WTC11 (cell line): Measurements from ENCODE around the gene MKNK2. TPM values are rescaled to one million over a fixed set of nuclear protein-coding genes. Genes with fewer than 3 reads are reported as not detected.

ENCODE experiments used
- ATAC-seq: fragments of 200-7000 bp; cut with Tn5 transposase; 2 replicates; pipeline ENCODE4 v1.10.0; 2021; ENCODE audit warnings: mild to moderate bottlenecking, moderate library complexity
- CTCF ChIA-PET: fragments of 300-600 bp; sonication (Branson Sonifier 250); formaldehyde crosslinking; loops from one replicate; lab custom pipeline; 2021; ENCODE audit warnings: antibody characterized with exemption; lab: Charles Lee
- POLR2A ChIA-PET: fragments of 350-600 bp; sonication (Branson Sonifier 250); formaldehyde crosslinking; loops from one replicate; lab custom pipeline; 2021; ENCODE audit warnings: antibody characterized with exemption; lab: Charles Lee
- DNase-seq: peaks from one replicate; pipeline ENCODE4 v3.0.0; 2021; ENCODE audit warnings: low spot score
- H3K27ac Mint-ChIP-seq: 2 replicates; pipeline ENCODE4 v1.8.0; 2021; ENCODE audit warnings: mixed read lengths
- H3K27me3 Mint-ChIP-seq: 2 replicates; pipeline ENCODE4 v1.8.0; 2021; ENCODE audit warnings: low read depth, mild to moderate bottlenecking, moderate library complexity, mixed read lengths
- H3K36me3 Mint-ChIP-seq: 2 replicates; pipeline ENCODE4 v1.8.0; 2021; ENCODE audit warnings: mixed read lengths
- H3K4me1 Mint-ChIP-seq: 2 replicates; pipeline ENCODE4 v1.8.0; 2022; ENCODE audit warnings: mixed read lengths
- H3K4me3 Mint-ChIP-seq: 2 replicates; pipeline ENCODE4 v1.8.0; 2021; ENCODE audit warnings: mild to moderate bottlenecking, moderate library complexity, mixed read lengths
- H3K9me3 Mint-ChIP-seq: 2 replicates; pipeline ENCODE4 v1.8.0; 2021; ENCODE audit warnings: mixed read lengths
- CREM ChIP-seq: sonication (generic); formaldehyde crosslinking; IDR thresholded peaks from 2 replicates; pipeline ENCODE4 v1.8.1; 2022; ENCODE audit warnings: mild to moderate bottlenecking, missing genetic modification reagents, moderate library complexity
- FOXK1 ChIP-seq: sonication (generic); formaldehyde crosslinking; IDR thresholded peaks from 2 replicates; pipeline ENCODE4 v1.8.0; 2022; ENCODE audit warnings: mild to moderate bottlenecking, moderate library complexity, missing genetic modification reagents
- GABPB1 ChIP-seq: sonication (generic); formaldehyde crosslinking; IDR thresholded peaks from 2 replicates; pipeline ENCODE4 v1.8.1; 2023; ENCODE audit warnings: mild to moderate bottlenecking, missing genetic modification reagents
- NFYB ChIP-seq: sonication (generic); formaldehyde crosslinking; conservative IDR thresholded peaks from 2 replicates; pipeline ENCODE4 v1.8.0; 2022; ENCODE audit warnings: low read depth, missing genetic modification reagents
- NR2C2 ChIP-seq: sonication (generic); formaldehyde crosslinking; IDR thresholded peaks from 2 replicates; pipeline ENCODE4 v1.8.0; 2022; ENCODE audit warnings: mild to moderate bottlenecking, missing genetic modification reagents
- RELA ChIP-seq: sonication (generic); formaldehyde crosslinking; IDR thresholded peaks from 2 replicates; pipeline ENCODE4 v1.8.1; 2022; ENCODE audit warnings: missing genetic modification reagents, mild to moderate bottlenecking, borderline replicate concordance
- SP1 ChIP-seq: sonication (generic); formaldehyde crosslinking; conservative IDR thresholded peaks from 2 replicates; pipeline ENCODE4 v1.8.1; 2022; ENCODE audit warnings: missing genetic modification reagents
- USF2 ChIP-seq: sonication (generic); formaldehyde crosslinking; IDR thresholded peaks from 2 replicates; pipeline ENCODE4 v1.8.1; 2023; ENCODE audit warnings: mild to moderate bottlenecking, missing genetic modification reagents, moderate library complexity
- ZBTB43 ChIP-seq: sonication (generic); formaldehyde crosslinking; IDR thresholded peaks from 2 replicates; pipeline ENCODE4 v1.8.1; 2023; ENCODE audit warnings: mild to moderate bottlenecking, missing genetic modification reagents
- ZNF138 ChIP-seq: sonication (generic); formaldehyde crosslinking; conservative IDR thresholded peaks from 2 replicates; pipeline ENCODE4 v1.8.1; 2022; ENCODE audit warnings: mild to moderate bottlenecking, moderate library complexity, missing genetic modification reagents
- ZNF317 ChIP-seq: sonication (generic); formaldehyde crosslinking; IDR thresholded peaks from 2 replicates; pipeline ENCODE4 v1.8.1; 2023; ENCODE audit warnings: low read depth, mild to moderate bottlenecking, moderate library complexity, missing genetic modification reagents, borderline replicate concordance
- ZNF396 ChIP-seq: fragments of 250-450 bp; sonication (Bioruptor Pico); IDR thresholded peaks from 2 replicates; pipeline ENCODE4 v1.8.0; 2021; ENCODE audit warnings: mild to moderate bottlenecking, moderate library complexity, borderline replicate concordance
- total RNA-seq: library from RNA; stranded (reverse); gene quantifications from 3 replicates; pipeline ENCODE4 v1.2.3, GENCODE V29; 2021
- TF ChIP-seq, protein P1 (sequence below): sonication (generic); formaldehyde crosslinking; IDR thresholded peaks from 2 replicates; pipeline ENCODE4 v1.8.1; 2022; ENCODE audit warnings: low read depth, mild to moderate bottlenecking, moderate library complexity, missing genetic modification reagents, borderline replicate concordance
- TF ChIP-seq, protein P2 (sequence below): fragments of 250-450 bp; sonication (Bioruptor Pico); IDR thresholded peaks from 2 replicates; pipeline ENCODE4 v1.9.0; 2021; ENCODE audit warnings: moderate library complexity, mild to moderate bottlenecking, inconsistent platforms, borderline replicate concordance
- TF ChIP-seq, protein P3 (sequence below): sonication (generic); formaldehyde crosslinking; IDR thresholded peaks from 2 replicates; pipeline ENCODE4 v1.8.1; 2022; ENCODE audit warnings: missing genetic modification reagents, borderline replicate concordance
- TF ChIP-seq, protein P4 (sequence below): sonication (generic); formaldehyde crosslinking; IDR thresholded peaks from 2 replicates; pipeline ENCODE4 v1.8.0; 2022; ENCODE audit warnings: mild to moderate bottlenecking, missing genetic modification reagents
- TF ChIP-seq, protein P5 (sequence below): fragments of 250-450 bp; sonication (Bioruptor Pico); IDR thresholded peaks from 2 replicates; pipeline ENCODE4 v1.8.0; 2021; ENCODE audit warnings: mild to moderate bottlenecking
- TF ChIP-seq, protein P6 (sequence below): sonication (generic); formaldehyde crosslinking; IDR thresholded peaks from 2 replicates; pipeline ENCODE4 v1.8.1; 2022; ENCODE audit warnings: mild to moderate bottlenecking, missing genetic modification reagents, moderate library complexity, borderline replicate concordance

MKNK2 gene
- total RNA-seq, 1 experiment from 2014 or later: 165 TPM

- ATAC-seq (no peak), DNase-seq (no peak)
- H3K4me3 Mint-ChIP-seq: peak overlapping the region; percentile 87
- H3K27ac Mint-ChIP-seq: peak overlapping the region; percentile 97
- ChIA-PET POLR2A (interaction anchor here (0.6 to 0.9 kb wide), 4 partner anchors 10 to 307 kb away, joined by 3 to 4 read pairs (median 3); no protein-coding TSS in a partner anchor), CTCF (interaction anchor here (0.9 to 1.0 kb wide), 4 partner anchors 8 to 132 kb away, joined by 4 to 5 read pairs (median 4); no protein-coding TSS in a partner anchor)
- no peaks in the 10 kb centered on the region for H3K36me3 Mint-ChIP-seq
- peaks cover 28% of the 10 kb centered on the region for H3K4me1 Mint-ChIP-seq
- no peaks in the 10 kb centered on the region for H3K27me3 Mint-ChIP-seq
- H3K9me3 Mint-ChIP-seq: no peaks in the 10 kb centered on the region
- TF ChIP-seq CREM (CRISPR knock-in tag) (0 out of 2 replicates have a peak, but pooled peaks have one; percentile 35), ZNF317 (CRISPR knock-in tag) (no peak), RELA (0 out of 2 replicates have a peak, but pooled peaks have one; percentile 33), ZNF138 (no peak), ZNF396 (CRISPR knock-in tag) (no peak)
- TF ChIP-seq, all 79 proteins: peak for 2
Observed at GRCh38 chr19:2062389-2062729, 11.3 kb upstream of the MKNK2 start.

GRCh38 chr19:2061495-2062388 is 10.7 kb upstream of the MKNK2 start:
- TF ChIP-seq NFYB (CRISPR knock-in tag) (peak; percentile 59), GABPB1 (CRISPR knock-in tag) (peak; percentile 65), FOXK1 (CRISPR knock-in tag) (peak; percentile 74; the same call in 1 of the 2 replicates), NR2C2 (CRISPR knock-in tag) (no peak), SP1 (CRISPR knock-in tag) (peak; percentile 80)
- TF ChIP-seq, protein P1, sequence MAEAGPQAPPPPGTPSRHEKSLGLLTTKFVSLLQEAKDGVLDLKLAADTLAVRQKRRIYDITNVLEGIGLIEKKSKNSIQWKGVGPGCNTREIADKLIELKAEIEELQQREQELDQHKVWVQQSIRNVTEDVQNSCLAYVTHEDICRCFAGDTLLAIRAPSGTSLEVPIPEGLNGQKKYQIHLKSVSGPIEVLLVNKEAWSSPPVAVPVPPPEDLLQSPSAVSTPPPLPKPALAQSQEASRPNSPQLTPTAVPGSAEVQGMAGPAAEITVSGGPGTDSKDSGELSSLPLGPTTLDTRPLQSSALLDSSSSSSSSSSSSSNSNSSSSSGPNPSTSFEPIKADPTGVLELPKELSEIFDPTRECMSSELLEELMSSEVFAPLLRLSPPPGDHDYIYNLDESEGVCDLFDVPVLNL (CRISPR knock-in tag): 0 out of 2 replicates have a peak, but pooled peaks have one; percentile 36
- TF ChIP-seq, protein P2, sequence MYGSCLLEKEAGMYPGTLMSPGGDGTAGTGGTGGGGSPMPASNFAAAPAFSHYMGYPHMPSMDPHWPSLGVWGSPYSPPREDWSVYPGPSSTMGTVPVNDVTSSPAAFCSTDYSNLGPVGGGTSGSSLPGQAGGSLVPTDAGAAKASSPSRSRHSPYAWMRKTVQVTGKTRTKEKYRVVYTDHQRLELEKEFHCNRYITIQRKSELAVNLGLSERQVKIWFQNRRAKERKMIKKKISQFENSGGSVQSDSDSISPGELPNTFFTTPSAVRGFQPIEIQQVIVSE (CRISPR knock-in tag): no peak
- peak; percentile 89 for ATAC-seq
- H3K27ac Mint-ChIP-seq: peak overlapping the region; percentile 97
- no peaks in the 10 kb centered on the region for H3K9me3 Mint-ChIP-seq
- H3K4me1 Mint-ChIP-seq: peaks cover 28% of the 10 kb centered on the region
- peak; percentile 99 for DNase-seq
- no peaks in the 10 kb centered on the region for H3K36me3 Mint-ChIP-seq
- ChIA-PET CTCF (interaction anchor here (0.7 to 1.1 kb wide), 6 partner anchors 9 to 132 kb away, joined by 3 to 5 read pairs (median 4); no protein-coding TSS in a partner anchor), POLR2A (interaction anchor here (0.6 to 0.9 kb wide), 3 partner anchors 20 to 307 kb away, joined by 3 to 4 read pairs (median 3); no protein-coding TSS in a partner anchor)
- H3K4me3 Mint-ChIP-seq: peak overlapping the region; percentile 87
- no peaks in the 10 kb centered on the region for H3K27me3 Mint-ChIP-seq

GRCh38 chr19:2060884-2061494 is 9.9 kb upstream of the MKNK2 start:
- DNase-seq (peak; percentile 68), ATAC-seq (peak; percentile 33)
- H3K9me3 Mint-ChIP-seq: no peaks in the 10 kb centered on the region
- no peaks in the 10 kb centered on the region for H3K27me3 Mint-ChIP-seq
- H3K27ac Mint-ChIP-seq: peak overlapping the region; percentile 96
- no peaks in the 10 kb centered on the region for H3K36me3 Mint-ChIP-seq
- H3K4me1 Mint-ChIP-seq: peaks cover 30% of the 10 kb centered on the region
- H3K4me3 Mint-ChIP-seq: peak overlapping the region; percentile 81
- ChIA-PET POLR2A (interaction anchor here (1.6 kb wide), 1 partner anchor 10 kb away, joined by 5 read pairs; the partner anchor contains the start of gene MKNK2), CTCF (interaction anchor here (0.7 to 1.1 kb wide), 5 partner anchors 9 to 131 kb away, joined by 3 to 5 read pairs (median 5); no protein-coding TSS in a partner anchor)
- TF ChIP-seq ZBTB43 (CRISPR knock-in tag) (0 out of 2 replicates have a peak, but pooled peaks have one; percentile 42), USF2 (CRISPR knock-in tag) (no peak), SP1 (CRISPR knock-in tag) (no peak), RELA (peak; percentile 46; the same call in 1 of the 2 replicates)
- TF ChIP-seq, protein P3, sequence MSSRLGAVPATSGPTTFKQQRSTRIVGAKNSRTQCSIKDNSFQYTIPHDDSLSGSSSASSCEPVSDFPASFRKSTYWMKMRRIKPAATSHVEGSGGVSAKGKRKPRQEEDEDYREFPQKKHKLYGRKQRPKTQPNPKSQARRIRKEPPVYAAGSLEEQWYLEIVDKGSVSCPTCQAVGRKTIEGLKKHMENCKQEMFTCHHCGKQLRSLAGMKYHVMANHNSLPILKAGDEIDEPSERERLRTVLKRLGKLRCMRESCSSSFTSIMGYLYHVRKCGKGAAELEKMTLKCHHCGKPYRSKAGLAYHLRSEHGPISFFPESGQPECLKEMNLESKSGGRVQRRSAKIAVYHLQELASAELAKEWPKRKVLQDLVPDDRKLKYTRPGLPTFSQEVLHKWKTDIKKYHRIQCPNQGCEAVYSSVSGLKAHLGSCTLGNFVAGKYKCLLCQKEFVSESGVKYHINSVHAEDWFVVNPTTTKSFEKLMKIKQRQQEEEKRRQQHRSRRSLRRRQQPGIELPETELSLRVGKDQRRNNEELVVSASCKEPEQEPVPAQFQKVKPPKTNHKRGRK (CRISPR knock-in tag): no peak
- TF ChIP-seq, protein P4, sequence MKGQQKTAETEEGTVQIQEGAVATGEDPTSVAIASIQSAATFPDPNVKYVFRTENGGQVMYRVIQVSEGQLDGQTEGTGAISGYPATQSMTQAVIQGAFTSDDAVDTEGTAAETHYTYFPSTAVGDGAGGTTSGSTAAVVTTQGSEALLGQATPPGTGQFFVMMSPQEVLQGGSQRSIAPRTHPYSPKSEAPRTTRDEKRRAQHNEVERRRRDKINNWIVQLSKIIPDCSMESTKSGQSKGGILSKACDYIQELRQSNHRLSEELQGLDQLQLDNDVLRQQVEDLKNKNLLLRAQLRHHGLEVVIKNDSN: peak; percentile 18; the same call in 1 of the 2 replicates
- TF ChIP-seq, protein P5, sequence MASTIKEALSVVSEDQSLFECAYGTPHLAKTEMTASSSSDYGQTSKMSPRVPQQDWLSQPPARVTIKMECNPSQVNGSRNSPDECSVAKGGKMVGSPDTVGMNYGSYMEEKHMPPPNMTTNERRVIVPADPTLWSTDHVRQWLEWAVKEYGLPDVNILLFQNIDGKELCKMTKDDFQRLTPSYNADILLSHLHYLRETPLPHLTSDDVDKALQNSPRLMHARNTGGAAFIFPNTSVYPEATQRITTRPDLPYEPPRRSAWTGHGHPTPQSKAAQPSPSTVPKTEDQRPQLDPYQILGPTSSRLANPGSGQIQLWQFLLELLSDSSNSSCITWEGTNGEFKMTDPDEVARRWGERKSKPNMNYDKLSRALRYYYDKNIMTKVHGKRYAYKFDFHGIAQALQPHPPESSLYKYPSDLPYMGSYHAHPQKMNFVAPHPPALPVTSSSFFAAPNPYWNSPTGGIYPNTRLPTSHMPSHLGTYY (CRISPR knock-in tag): no peak
- TF ChIP-seq, protein P6, sequence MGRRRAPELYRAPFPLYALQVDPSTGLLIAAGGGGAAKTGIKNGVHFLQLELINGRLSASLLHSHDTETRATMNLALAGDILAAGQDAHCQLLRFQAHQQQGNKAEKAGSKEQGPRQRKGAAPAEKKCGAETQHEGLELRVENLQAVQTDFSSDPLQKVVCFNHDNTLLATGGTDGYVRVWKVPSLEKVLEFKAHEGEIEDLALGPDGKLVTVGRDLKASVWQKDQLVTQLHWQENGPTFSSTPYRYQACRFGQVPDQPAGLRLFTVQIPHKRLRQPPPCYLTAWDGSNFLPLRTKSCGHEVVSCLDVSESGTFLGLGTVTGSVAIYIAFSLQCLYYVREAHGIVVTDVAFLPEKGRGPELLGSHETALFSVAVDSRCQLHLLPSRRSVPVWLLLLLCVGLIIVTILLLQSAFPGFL (CRISPR knock-in tag): peak; percentile 72; the same call in 1 of the 2 replicates
